ENCODE data around the gene RASL10A. TPM values are rescaled to one million over a fixed set of nuclear protein-coding genes. Genes with fewer than 3 reads are reported as not detected.
"Not testable (repeated sequence)": the region's sequence is repeated elsewhere in the genome, so short reads cannot be mapped to it uniquely, and the experiment has no call there.

The RASL10A gene
- total and polyA plus RNA-seq, 5 donors from 2014 or later = not detected

DNA sequence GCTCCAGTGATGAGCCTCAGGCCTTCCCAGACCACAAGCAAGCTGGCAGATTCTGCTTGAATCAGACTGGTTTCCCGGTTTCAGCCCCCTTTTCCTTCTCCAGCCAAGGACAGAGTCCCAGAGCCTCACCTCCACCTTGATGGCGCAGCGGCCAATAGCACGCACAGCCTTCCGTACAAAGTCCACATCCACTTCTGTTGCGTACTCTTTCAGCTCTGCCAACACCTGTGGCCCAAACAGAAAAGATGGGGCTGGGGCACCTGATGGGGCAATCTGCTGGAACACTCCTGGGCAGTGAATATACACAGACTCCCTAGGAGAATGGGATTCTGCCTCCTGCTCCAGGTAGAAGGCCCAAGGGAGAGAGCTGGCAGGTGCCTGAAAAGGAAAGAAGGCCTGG, 35.5 kb upstream of the RASL10A start:
- Histone ChIP-seq H3K27me3 (ENCODE audit: control insufficient read depth, insufficient read depth, low read length) (no peaks in the 10 kb centered on the region), H3K4me3 (ENCODE audit: low read depth, low read length) (no peak overlapping the region), H3K9me3 (ENCODE audit: control insufficient read depth in 2 of 2, low read length in 2 of 2) (no peaks in the 10 kb centered on the region), H3K36me3 (ENCODE audit: control insufficient read depth, insufficient read depth, low read length) (peaks cover 96% of the 10 kb centered on the region), H3K4me1 (ENCODE audit: control insufficient read depth, insufficient read depth, low read length, poor library complexity, severe bottlenecking) (no peaks in the 10 kb centered on the region), H3K27ac (ENCODE audit: insufficient read depth, low read length, poor library complexity, severe bottlenecking) (no peak overlapping the region)
- H3K9me3 Mint-ChIP-seq = no peaks in the 10 kb centered on the region
- H3K27ac Mint-ChIP-seq = no peak overlapping the region
- H3K4me3 Mint-ChIP-seq = no peak overlapping the region
- H3K27me3 Mint-ChIP-seq = no peaks in the 10 kb centered on the region
- DNase-seq = no peak
- no peak for ATAC-seq (ENCODE audit: low read depth in 2 of 2)
- H3K36me3 Mint-ChIP-seq = peaks cover 48% of the 10 kb centered on the region
- peaks cover 0 to 4% (median under 1%) of the 10 kb centered on the region in 4 donors for H3K4me1 Mint-ChIP-seq

- H3K9me3 ChIP-seq (ENCODE audit: control insufficient read depth in 2 of 2, low read length in 2 of 2) = no peaks in the 10 kb centered on the region
- H3K4me1 ChIP-seq (ENCODE audit: control insufficient read depth, insufficient read depth, low read length, poor library complexity, severe bottlenecking) = no peaks in the 10 kb centered on the region
- DNase-seq = no peak
- Mint-ChIP-seq H3K36me3 (peaks cover 40% of the 10 kb centered on the region), H3K27ac (peak overlapping the region in 1 of 3 donors; percentile 84), H3K4me3 (no peak overlapping the region), H3K9me3 (no peaks in the 10 kb centered on the region), H3K27me3 (no peaks in the 10 kb centered on the region), H3K4me1 (peaks cover 0 to 4% (median under 1%) of the 10 kb centered on the region in 4 donors)
- H3K36me3 ChIP-seq (ENCODE audit: control insufficient read depth, insufficient read depth, low read length) = peaks cover 84% of the 10 kb centered on the region
- H3K4me3 ChIP-seq (ENCODE audit: low read depth, low read length) = no peak overlapping the region
- no peak overlapping the region for H3K27ac ChIP-seq (ENCODE audit: insufficient read depth, low read length, poor library complexity, severe bottlenecking)
- no peaks in the 10 kb centered on the region for H3K27me3 ChIP-seq (ENCODE audit: control insufficient read depth, insufficient read depth, low read length)
- no peak for ATAC-seq (ENCODE audit: low read depth in 2 of 2)
Measured at GRCh38 chr22:29348956-29349355, 33.5 kb upstream of the RASL10A start.

DNA sequence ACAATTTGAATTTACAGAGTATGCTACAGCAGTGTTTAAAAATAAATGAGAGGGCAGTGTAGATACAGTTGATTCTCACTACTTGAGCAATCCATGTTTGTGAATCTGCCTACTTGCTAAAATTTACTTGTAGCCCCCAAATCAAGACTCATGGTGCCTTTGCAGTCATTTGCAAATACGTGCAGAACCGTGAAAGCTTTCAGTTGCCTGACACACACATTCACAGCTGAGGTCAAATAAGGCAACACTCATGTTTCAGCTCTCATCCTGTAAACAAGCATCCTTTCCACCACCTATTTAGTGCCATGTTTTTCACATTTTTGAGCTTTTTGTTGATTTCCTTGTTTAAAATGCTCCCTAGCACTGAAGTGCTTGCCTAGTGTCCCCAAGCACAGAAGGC, 32.5 kb upstream of the RASL10A start:
- Histone ChIP-seq H3K27me3 (ENCODE audit: control insufficient read depth, insufficient read depth, low read length) (no peaks in the 10 kb centered on the region), H3K36me3 (ENCODE audit: control insufficient read depth, insufficient read depth, low read length) (peaks cover 83% of the 10 kb centered on the region), H3K4me3 (ENCODE audit: low read depth, low read length) (no peak overlapping the region), H3K27ac (ENCODE audit: insufficient read depth, low read length, poor library complexity, severe bottlenecking) (no peak overlapping the region), H3K4me1 (ENCODE audit: control insufficient read depth, insufficient read depth, low read length, poor library complexity, severe bottlenecking) (no peaks in the 10 kb centered on the region), H3K9me3 (ENCODE audit: control insufficient read depth in 2 of 2, low read length in 2 of 2) (no peaks in the 10 kb centered on the region)
- no peaks in the 10 kb centered on the region for H3K27me3 Mint-ChIP-seq
- H3K9me3 Mint-ChIP-seq = no peaks in the 10 kb centered on the region
- ATAC-seq (ENCODE audit: low read depth in 2 of 2) (no peak), DNase-seq (no peak)
- peaks cover 0 to 4% (median under 1%) of the 10 kb centered on the region in 4 donors for H3K4me1 Mint-ChIP-seq
- H3K27ac Mint-ChIP-seq = peak overlapping the region in 1 of 3 donors; percentile 84
- peaks cover 42% of the 10 kb centered on the region for H3K36me3 Mint-ChIP-seq
- H3K4me3 Mint-ChIP-seq = no peak overlapping the region

GRCh38 chr22:29346659-29347058, 31.2 kb upstream of the RASL10A start:
- H3K4me1 Mint-ChIP-seq = peaks cover 0 to 4% (median under 1%) of the 10 kb centered on the region in 4 donors
- no peaks in the 10 kb centered on the region for H3K9me3 Mint-ChIP-seq
- no peaks in the 10 kb centered on the region for H3K4me1 ChIP-seq (ENCODE audit: control insufficient read depth, insufficient read depth, low read length, poor library complexity, severe bottlenecking)
- ATAC-seq (ENCODE audit: low read depth in 2 of 2) = no peak
- no peaks in the 10 kb centered on the region for H3K27me3 Mint-ChIP-seq
- no peak for DNase-seq
- no peak overlapping the region for H3K27ac ChIP-seq (ENCODE audit: insufficient read depth, low read length, poor library complexity, severe bottlenecking)
- H3K36me3 Mint-ChIP-seq = peaks cover 52% of the 10 kb centered on the region
- H3K4me3 ChIP-seq (ENCODE audit: low read depth, low read length) = no peak overlapping the region
- H3K9me3 ChIP-seq (ENCODE audit: control insufficient read depth in 2 of 2, low read length in 2 of 2) = no peaks in the 10 kb centered on the region
- no peak overlapping the region for H3K27ac Mint-ChIP-seq
- no peak overlapping the region for H3K4me3 Mint-ChIP-seq
- H3K36me3 ChIP-seq (ENCODE audit: control insufficient read depth, insufficient read depth, low read length) = peaks cover 82% of the 10 kb centered on the region
- H3K27me3 ChIP-seq (ENCODE audit: control insufficient read depth, insufficient read depth, low read length) = no peaks in the 10 kb centered on the region

DNA sequence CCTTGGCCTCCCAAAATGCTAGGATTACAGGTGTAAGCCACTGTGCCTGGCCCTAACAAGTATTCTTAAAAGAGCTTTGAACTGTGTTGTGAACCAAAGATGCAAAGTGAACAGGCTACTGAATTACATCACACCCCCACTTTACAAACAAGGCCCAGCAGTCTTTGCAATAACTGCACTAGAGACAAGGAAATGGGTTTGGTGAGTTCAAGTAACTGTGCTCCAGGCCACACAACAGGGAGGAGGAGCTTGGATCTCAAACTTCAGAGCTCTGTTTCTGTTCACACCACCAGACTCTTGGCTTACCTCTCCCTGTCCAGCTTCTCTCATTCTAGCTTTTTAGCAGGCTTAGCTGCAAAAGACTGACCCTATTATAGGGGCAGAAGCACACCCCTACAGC, 30.4 kb upstream of the RASL10A start:
- no peaks in the 10 kb centered on the region for H3K27me3 ChIP-seq (ENCODE audit: control insufficient read depth, insufficient read depth, low read length)
- no peak for DNase-seq
- ATAC-seq (ENCODE audit: low read depth in 2 of 2) = no peak
- H3K9me3 ChIP-seq (ENCODE audit: control insufficient read depth in 2 of 2, low read length in 2 of 2) = no peaks in the 10 kb centered on the region
- no peaks in the 10 kb centered on the region for H3K4me1 ChIP-seq (ENCODE audit: control insufficient read depth, insufficient read depth, low read length, poor library complexity, severe bottlenecking)
- H3K4me3 ChIP-seq (ENCODE audit: low read depth, low read length) = no peak overlapping the region
- H3K27ac ChIP-seq (ENCODE audit: insufficient read depth, low read length, poor library complexity, severe bottlenecking) = no peak overlapping the region
- no peak overlapping the region for H3K27ac Mint-ChIP-seq
- H3K4me1 Mint-ChIP-seq = peaks cover 0 to 4% (median under 1%) of the 10 kb centered on the region in 4 donors
- peaks cover 48% of the 10 kb centered on the region for H3K36me3 Mint-ChIP-seq
- H3K9me3 Mint-ChIP-seq = no peaks in the 10 kb centered on the region
- no peaks in the 10 kb centered on the region for H3K27me3 Mint-ChIP-seq
- no peak overlapping the region for H3K4me3 Mint-ChIP-seq
- peaks cover 82% of the 10 kb centered on the region for H3K36me3 ChIP-seq (ENCODE audit: control insufficient read depth, insufficient read depth, low read length)

GRCh38 chr22:29344889-29345288, 29.4 kb upstream of the RASL10A start:
- not testable (repeated sequence) for DNase-seq, H3K9me3 Mint-ChIP-seq
- H3K36me3 Mint-ChIP-seq = peaks cover 42% of the 10 kb centered on the region

DNA sequence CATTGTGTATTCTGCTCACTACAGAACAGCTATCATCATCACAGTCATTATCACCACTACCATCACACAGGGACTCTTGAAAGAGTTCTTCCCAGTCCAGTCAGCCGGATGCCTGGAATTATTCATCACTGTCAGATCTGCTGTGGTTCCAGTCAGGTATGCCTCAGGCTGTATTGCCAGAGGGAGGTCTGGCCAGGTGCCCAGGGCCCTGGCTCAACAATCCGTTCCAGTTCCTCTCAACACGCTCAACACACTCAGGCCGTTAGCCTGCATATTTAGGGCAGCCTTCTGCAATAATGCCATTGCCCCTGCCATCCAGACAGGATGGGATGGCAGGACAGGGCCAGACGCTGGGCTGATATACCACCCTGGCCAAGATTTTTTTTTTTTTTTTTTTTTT, 28.6 kb upstream of the RASL10A start:
- Histone ChIP-seq H3K36me3 (ENCODE audit: control insufficient read depth, insufficient read depth, low read length) (peaks cover 79% of the 10 kb centered on the region), H3K9me3 (ENCODE audit: control insufficient read depth in 2 of 2, low read length in 2 of 2) (no peaks in the 10 kb centered on the region), H3K27me3 (ENCODE audit: control insufficient read depth, insufficient read depth, low read length) (no peaks in the 10 kb centered on the region), H3K4me1 (ENCODE audit: control insufficient read depth, insufficient read depth, low read length, poor library complexity, severe bottlenecking) (no peaks in the 10 kb centered on the region), H3K4me3 (ENCODE audit: low read depth, low read length) (no peak overlapping the region), H3K27ac (ENCODE audit: insufficient read depth, low read length, poor library complexity, severe bottlenecking) (no peak overlapping the region)
- Mint-ChIP-seq H3K9me3 (no peaks in the 10 kb centered on the region), H3K36me3 (peaks cover 45% of the 10 kb centered on the region), H3K4me3 (no peak overlapping the region), H3K4me1 (peaks cover 0 to 4% (median under 1%) of the 10 kb centered on the region in 4 donors), H3K27me3 (no peaks in the 10 kb centered on the region), H3K27ac (no peak overlapping the region)
- no peak for DNase-seq
- ATAC-seq (ENCODE audit: low read depth in 2 of 2) = no peak

More at GRCh38 chr22:29344889-29345288, 29.4 kb upstream of the RASL10A start:
- not testable (repeated sequence) for H3K4me3 ChIP-seq (ENCODE audit: low read depth, low read length); H3K27ac ChIP-seq (ENCODE audit: insufficient read depth, low read length, poor library complexity, severe bottlenecking); H3K4me3 Mint-ChIP-seq; H3K27me3 Mint-ChIP-seq; ATAC-seq (ENCODE audit: low read depth in 2 of 2); H3K9me3 ChIP-seq (ENCODE audit: control insufficient read depth in 2 of 2, low read length in 2 of 2); H3K4me1 Mint-ChIP-seq; H3K27ac Mint-ChIP-seq; H3K27me3 ChIP-seq (ENCODE audit: control insufficient read depth, insufficient read depth, low read length); H3K4me1 ChIP-seq (ENCODE audit: control insufficient read depth, insufficient read depth, low read length, poor library complexity, severe bottlenecking)
- peaks cover 81% of the 10 kb centered on the region for H3K36me3 ChIP-seq (ENCODE audit: control insufficient read depth, insufficient read depth, low read length)

DNA sequence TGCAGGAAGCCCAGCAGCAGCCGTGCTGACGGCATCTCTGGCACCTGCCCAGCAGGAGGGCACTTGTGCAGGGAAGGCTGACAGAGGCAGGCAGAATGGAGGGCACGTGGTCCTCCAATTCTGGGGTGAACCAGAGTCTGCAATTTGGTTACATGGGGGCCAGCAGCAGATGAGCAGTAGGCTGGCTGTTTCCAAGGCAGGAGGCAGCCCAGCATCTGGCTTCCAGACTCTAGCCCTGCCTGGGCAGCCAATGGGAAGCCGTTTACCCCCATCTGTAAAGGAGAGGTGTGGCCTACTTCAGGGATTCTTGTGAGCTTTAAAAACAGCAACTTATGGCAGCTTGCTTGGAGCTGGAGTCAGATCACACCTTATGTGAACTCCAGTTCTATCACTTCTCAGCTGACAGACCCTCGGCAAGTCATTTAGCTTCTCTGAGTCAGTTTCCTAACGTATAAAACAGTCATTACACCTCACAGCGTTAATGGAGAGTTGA, 27.9 kb upstream of the RASL10A start:
- Mint-ChIP-seq H3K4me3 (no peak overlapping the region), H3K27ac (peak overlapping the region in 1 of 3 donors; percentile 84), H3K9me3 (no peaks in the 10 kb centered on the region), H3K27me3 (no peaks in the 10 kb centered on the region), H3K4me1 (peaks cover 0 to 2% (median 0%) of the 10 kb centered on the region in 4 donors), H3K36me3 (peaks cover 45% of the 10 kb centered on the region)
- no peak for ATAC-seq (ENCODE audit: low read depth in 2 of 2)
- Histone ChIP-seq H3K36me3 (ENCODE audit: control insufficient read depth, insufficient read depth, low read length) (peaks cover 81% of the 10 kb centered on the region), H3K27ac (ENCODE audit: insufficient read depth, low read length, poor library complexity, severe bottlenecking) (no peak overlapping the region), H3K4me1 (ENCODE audit: control insufficient read depth, insufficient read depth, low read length, poor library complexity, severe bottlenecking) (no peaks in the 10 kb centered on the region), H3K27me3 (ENCODE audit: control insufficient read depth, insufficient read depth, low read length) (no peaks in the 10 kb centered on the region), H3K4me3 (ENCODE audit: low read depth, low read length) (no peak overlapping the region), H3K9me3 (ENCODE audit: control insufficient read depth in 2 of 2, low read length in 2 of 2) (no peaks in the 10 kb centered on the region)
- DNase-seq = no peak
